GM23338 (cell line): ENCODE measurements around the gene CSRNP3. TPM values are rescaled to one million over a fixed set of nuclear protein-coding genes. Genes with fewer than 3 reads are reported as not detected.

ENCODE experiments used
- ATAC-seq: fragments of 200-7000 bp; cut with Tn5 transposase; 3 replicates; pipeline ENCODE4 v1.9.1; 2020
- DNase-seq: peaks from one replicate; pipeline ENCODE4 v3.0.0-alpha.2; 2015; ENCODE audit warnings: low spot score
- H2AFZ ChIP-seq: fragments of 200-600 bp; sonication (generic); 2 replicates; pipeline ENCODE4 v1.8.0; 2016; ENCODE audit warnings: antibody characterized with exemption, mild to moderate bottlenecking, moderate library complexity
- H3F3A ChIP-seq: fragments of 200-600 bp; sonication (generic); replicated peaks from 2 replicates; pipeline ENCODE4 v1.8.0; 2017; ENCODE audit warnings: antibody characterized with exemption, mixed run types, low read depth
- H3K27ac ChIP-seq: fragments of 200-600 bp; sonication (generic); 2 replicates; pipeline ENCODE4 v1.6.1; 2016; ENCODE audit warnings: low read depth
- H3K27me3 ChIP-seq: fragments of 200-600 bp; sonication (generic); 2 replicates; pipeline ENCODE4 v1.8.0; 2016; ENCODE audit warnings: mild to moderate bottlenecking, mixed run types, moderate library complexity; ENCODE audit not compliant: insufficient read depth
- H3K36me3 ChIP-seq: fragments of 200-600 bp; sonication (generic); 2 replicates; pipeline ENCODE4 v1.8.0; 2016; ENCODE audit warnings: mild to moderate bottlenecking; ENCODE audit not compliant: insufficient read depth
- H3K4me1 ChIP-seq: fragments of 200-600 bp; sonication (generic); 2 replicates; pipeline ENCODE4 v1.8.0; 2016; ENCODE audit warnings: mild to moderate bottlenecking, moderate library complexity; ENCODE audit not compliant: insufficient read depth
- H3K4me2 ChIP-seq: fragments of 200-600 bp; sonication (generic); 2 replicates; pipeline ENCODE4 v1.7.1; 2017; ENCODE audit warnings: mixed run types
- H3K4me3 ChIP-seq: fragments of 200-600 bp; sonication (generic); 2 replicates; pipeline ENCODE4 v1.6.1; 2016; ENCODE audit warnings: mixed run types
- H3K79me2 ChIP-seq: fragments of 200-600 bp; sonication (generic); replicated peaks from 2 replicates; pipeline ENCODE4 v1.8.0; 2017; ENCODE audit warnings: mild to moderate bottlenecking; ENCODE audit not compliant: insufficient read depth
- H3K9me2 ChIP-seq: fragments of 200-600 bp; sonication (generic); 2 replicates; pipeline ENCODE4 v1.8.0; 2017; ENCODE audit not compliant: insufficient read depth
- H4K20me1 ChIP-seq: fragments of 200-600 bp; sonication (generic); replicated peaks from 2 replicates; pipeline ENCODE4 v1.8.0; 2017; ENCODE audit warnings: mild to moderate bottlenecking; ENCODE audit not compliant: insufficient read depth
- H3K27ac Mint-ChIP-seq: 2 replicates; pipeline ENCODE4 v1.8.0; 2020; ENCODE audit warnings: inconsistent platforms, mild to moderate bottlenecking, moderate library complexity, mixed read lengths
- H3K27me3 Mint-ChIP-seq: 3 replicates; pipeline ENCODE4 v1.8.0; 2022; ENCODE audit warnings: low read depth, mild to moderate bottlenecking, moderate library complexity, mixed read lengths, inconsistent platforms; ENCODE audit not compliant: insufficient read depth, poor library complexity
- H3K36me3 Mint-ChIP-seq: 3 replicates; pipeline ENCODE4 v1.8.0; 2021; ENCODE audit warnings: low read depth, mild to moderate bottlenecking, inconsistent platforms, moderate library complexity, mixed read lengths
- H3K4me1 Mint-ChIP-seq: 3 replicates; pipeline ENCODE4 v1.8.0; 2020; ENCODE audit warnings: mild to moderate bottlenecking, inconsistent platforms, mixed read lengths
- H3K4me3 Mint-ChIP-seq: 3 replicates; pipeline ENCODE4 v1.8.0; 2021; ENCODE audit warnings: moderate library complexity, mild to moderate bottlenecking, inconsistent platforms, mixed read lengths
- H3K9me3 Mint-ChIP-seq: 3 replicates; pipeline ENCODE4 v1.8.0; 2020; ENCODE audit warnings: moderate library complexity, mild to moderate bottlenecking, inconsistent platforms, mixed read lengths
- CREB1 ChIP-seq: fragments of 250-450 bp; sonication (Bioruptor Pico); IDR thresholded peaks from 2 replicates; pipeline ENCODE4 v1.5.0; 2020; ENCODE audit warnings: low read depth, mild to moderate bottlenecking, moderate library complexity
- CTCF ChIP-seq, 2 experiments: fragments of 200-600 bp in 1 of 2; sonication (generic) in 1 of 2; conservative IDR thresholded peaks; 2 replicates each; pipeline versions ENCODE4 v1.5.1 to v1.6.1; 2016 to 2017; ENCODE audit warnings: antibody characterized with exemption in 2 of 2, low read depth in 2 of 2, mild to moderate bottlenecking in 2 of 2, moderate library complexity in 1 of 2
- EZH2 ChIP-seq: fragments of 200-600 bp; sonication (generic); IDR thresholded peaks from one replicate; pipeline ENCODE4 v1.8.0; 2017; ENCODE audit warnings: antibody characterized with exemption, mild to moderate bottlenecking, low read depth; ENCODE audit not compliant: unreplicated experiment
- EZH2phosphoT487 ChIP-seq: fragments of 200-600 bp; sonication (generic); IDR thresholded peaks from one replicate; pipeline ENCODE4 v1.8.1; 2018; ENCODE audit warnings: antibody characterized with exemption; ENCODE audit not compliant: unreplicated experiment
- JUNB ChIP-seq: IDR thresholded peaks from one replicate; pipeline ENCODE4 v1.6.1; 2016; ENCODE audit warnings: antibody characterized with exemption; ENCODE audit not compliant: unreplicated experiment
- POLR2AphosphoS5 ChIP-seq: IDR thresholded peaks from 2 replicates; pipeline ENCODE4 v1.6.1; 2016; ENCODE audit warnings: antibody characterized with exemption, low read depth
- STAT1 ChIP-seq: IDR thresholded peaks from one replicate; pipeline ENCODE4 v1.6.1; 2016; ENCODE audit warnings: antibody characterized with exemption; ENCODE audit not compliant: unreplicated experiment
- ZNF114 ChIP-seq: fragments of 250-450 bp; sonication (Bioruptor Pico); IDR thresholded peaks from 2 replicates; pipeline ENCODE4 v1.5.0; 2020; ENCODE audit warnings: mild to moderate bottlenecking, moderate library complexity
- ZNF331 ChIP-seq: fragments of 250-450 bp; sonication (Bioruptor Pico); IDR thresholded peaks from 2 replicates; pipeline ENCODE4 v1.5.0; 2020; ENCODE audit warnings: low read depth, mild to moderate bottlenecking, moderate library complexity
- ZNF462 ChIP-seq: fragments of 250-450 bp; sonication (Bioruptor Pico); IDR thresholded peaks from 2 replicates; pipeline ENCODE4 v1.5.0; 2020; ENCODE audit warnings: mild to moderate bottlenecking, moderate library complexity
- polyA plus RNA-seq: library from polyadenylated mRNA; unstranded; fragments of >200 nt; fragmentation: Nextera tagmentation; extraction: Ambion mirVana; gene quantifications from 2 replicates; pipeline ENCODE4 v1.2.1, GENCODE V29; 2016
- total RNA-seq: library from RNA; depleted of rRNA; stranded (reverse); fragments of >200 nt; shearing (Covaris generic); gene quantifications from 2 replicates; pipeline ENCODE4 v1.2.3, GENCODE V29; 2014
- TF ChIP-seq, protein P1 (sequence below): IDR thresholded peaks from 2 replicates; pipeline ENCODE4 v1.6.1; 2016; ENCODE audit warnings: antibody characterized with exemption

CSRNP3 gene
- total and polyA plus RNA-seq, 2 experiments from 2014 or later = 3.8 to 6.8 TPM

DNA sequence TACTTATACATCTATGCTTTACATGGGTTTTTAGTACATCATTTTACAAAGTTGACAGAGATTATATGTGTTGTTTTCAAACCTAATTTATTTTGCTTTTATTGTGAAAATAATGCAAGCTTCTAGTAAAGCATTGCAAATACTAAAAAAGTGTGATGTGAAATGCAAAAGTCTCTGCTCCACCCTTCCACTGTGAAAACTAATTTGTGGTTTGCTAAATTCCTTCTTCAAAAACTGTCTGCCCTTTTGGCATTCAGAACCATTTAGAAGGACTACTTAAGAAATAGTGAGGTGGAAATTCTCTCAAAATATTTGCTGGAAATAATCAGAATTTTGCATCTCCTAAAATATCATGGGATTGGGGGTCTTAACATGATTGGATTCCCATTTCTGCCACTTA is 78.4 kb downstream of the CSRNP3 start:
- no peak overlapping the region for H2AFZ ChIP-seq
- no peaks in the 10 kb centered on the region for H3K36me3 ChIP-seq
- no peaks in the 10 kb centered on the region for H4K20me1 ChIP-seq
- H3K4me3 Mint-ChIP-seq = no peak overlapping the region
- no peak for DNase-seq
- no peak for TF ChIP-seq ZNF462
- no peak for TF ChIP-seq EZH2
- no peak for TF ChIP-seq STAT1
- TF ChIP-seq POLR2AphosphoS5 = no peak
- no peak for TF ChIP-seq CREB1 (CRISPR knock-in tag)
- TF ChIP-seq JUNB = no peak
- no peak for TF ChIP-seq ZNF114 (CRISPR knock-in tag)
- TF ChIP-seq CTCF (conservative IDR thresholded peaks at IDR 0.05; ENCODE audit: low read depth in 2 of 2) = no peak
- TF ChIP-seq, protein P1, sequence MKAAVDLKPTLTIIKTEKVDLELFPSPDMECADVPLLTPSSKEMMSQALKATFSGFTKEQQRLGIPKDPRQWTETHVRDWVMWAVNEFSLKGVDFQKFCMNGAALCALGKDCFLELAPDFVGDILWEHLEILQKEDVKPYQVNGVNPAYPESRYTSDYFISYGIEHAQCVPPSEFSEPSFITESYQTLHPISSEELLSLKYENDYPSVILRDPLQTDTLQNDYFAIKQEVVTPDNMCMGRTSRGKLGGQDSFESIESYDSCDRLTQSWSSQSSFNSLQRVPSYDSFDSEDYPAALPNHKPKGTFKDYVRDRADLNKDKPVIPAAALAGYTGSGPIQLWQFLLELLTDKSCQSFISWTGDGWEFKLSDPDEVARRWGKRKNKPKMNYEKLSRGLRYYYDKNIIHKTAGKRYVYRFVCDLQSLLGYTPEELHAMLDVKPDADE = no peak
- no peak for TF ChIP-seq EZH2phosphoT487
- no peak for TF ChIP-seq ZNF331 (CRISPR knock-in tag)
- no peaks in the 10 kb centered on the region for H3K79me2 ChIP-seq
- H3K27me3 Mint-ChIP-seq = no peaks in the 10 kb centered on the region
- peaks cover 17% of the 10 kb centered on the region for H3K4me1 ChIP-seq
- no peaks in the 10 kb centered on the region for H3K27me3 ChIP-seq
- no peaks in the 10 kb centered on the region for H3K9me3 Mint-ChIP-seq
- H3K27ac Mint-ChIP-seq = no peak overlapping the region
- no peak overlapping the region for H3K27ac ChIP-seq
- no peaks in the 10 kb centered on the region for H3F3A ChIP-seq
- H3K4me3 ChIP-seq = no peak overlapping the region
- no peaks in the 10 kb centered on the region for H3K36me3 Mint-ChIP-seq
- H3K4me1 Mint-ChIP-seq = peaks cover 21% of the 10 kb centered on the region
- no peak overlapping the region for H3K4me2 ChIP-seq
- H3K9me2 ChIP-seq = 0 out of 2 replicates have a peak, but pooled peaks cover 5% of the 10 kb centered on the region
- no peak for ATAC-seq
